H1 (cell line): ENCODE data around the gene PDHB. TPM values are rescaled to one million over a fixed set of nuclear protein-coding genes. Genes with fewer than 3 reads are reported as not detected.

Source experiments
- CHD7 ChIP-seq: fragments of 300-600 bp; sonication (generic); IDR thresholded peaks from 2 replicates; pipeline ENCODE4 v1.7.1; 2012; ENCODE audit warnings: low read length, moderate library complexity, mild to moderate bottlenecking, inconsistent platforms; ENCODE audit not compliant: insufficient replicate concordance
- KDM4A ChIP-seq: IDR thresholded peaks from one replicate; pipeline ENCODE4 v1.7.1; 2012; ENCODE audit warnings: low read depth, mild to moderate bottlenecking, moderate library complexity, low read length, inconsistent platforms; ENCODE audit not compliant: severe bottlenecking
- RFX5 ChIP-seq: IDR thresholded peaks from 2 replicates; pipeline ENCODE4 v1.6.1; 2011; ENCODE audit warnings: low read depth, low read length, improper control_type of control experiment, borderline replicate concordance
- SP4 ChIP-seq: IDR thresholded peaks from 2 replicates; pipeline ENCODE4 v1.6.1; 2012; ENCODE audit warnings: low read length, inconsistent platforms
- polyA plus RNA-seq, 7 experiments: library from polyadenylated mRNA; depleted of rRNA in 3 of 7; stranded (reverse) in 5 of 7; unstranded in 2 of 7; fragments of >200 nt in 5 of 7; fragments of 200-250 nt in 2 of 7; gene quantifications; 1 replicate in 5 of 7; 2 replicates in 1 of 7; 4 replicates in 1 of 7; pipeline versions ENCODE4 v1.2.1 to v1.2.3, GENCODE V29; 2011 to 2013; ENCODE audit warnings: missing spikeins in 2 of 7, mixed read lengths in 2 of 7
- total RNA-seq: library from RNA; stranded (reverse); fragmentation: NEBNext Ultra II Directional; extraction: Animal tissue kit (Norgen Biotek cat#: 25700); gene quantifications from 2 replicates; pipeline ENCODE4 v1.2.1, GENCODE V29; 2021

The PDHB gene
- total and polyA plus RNA-seq, 2 of the 8 experiments (the other 6 are each of a cell fraction or from before 2014, with no cell fraction given), result 90.4 to 140 TPM

- TF ChIP-seq CHD7 (no peak), SP4 (no peak), RFX5 (no peak), KDM4A (no peak)
Measured at GRCh38 chr3:58386626-58387365, 46.8 kb downstream of the PDHB start (continued).
